Karpas-422 (cell line): Measurements from ENCODE around the gene PXYLP1. TPM values are rescaled to one million over a fixed set of nuclear protein-coding genes. Genes with fewer than 3 reads are reported as not detected.

Source experiments
- DNase-seq: peaks from one replicate; pipeline ENCODE4 v3.0.0-alpha.2; 2015
- H2AFZ ChIP-seq: fragments of 200-600 bp; sonication (generic); 2 replicates; pipeline ENCODE4 v1.6.1; 2014; ENCODE audit warnings: antibody characterized with exemption, low read length, mixed read lengths
- H3K27ac ChIP-seq: fragments of 200-600 bp; sonication (generic); 2 replicates; pipeline ENCODE4 v1.5.1; 2014; ENCODE audit warnings: mild to moderate bottlenecking, low read length, moderate library complexity
- H3K27me3 ChIP-seq: fragments of 200-600 bp; sonication (generic); 2 replicates; pipeline ENCODE4 v1.6.1; 2014; ENCODE audit warnings: low read length, mixed read lengths
- H3K36me3 ChIP-seq: fragments of 200-600 bp; sonication (generic); 2 replicates; pipeline ENCODE4 v1.6.1; 2014; ENCODE audit warnings: low read length, mixed read lengths; ENCODE audit not compliant: insufficient read depth
- H3K4me1 ChIP-seq: fragments of 200-600 bp; sonication (generic); 2 replicates; pipeline ENCODE4 v1.6.1; 2014; ENCODE audit warnings: mild to moderate bottlenecking, low read length, mixed read lengths
- H3K4me2 ChIP-seq: fragments of 200-600 bp; sonication (generic); 2 replicates; pipeline ENCODE4 v1.6.1; 2014; ENCODE audit warnings: low read length, low read depth, mild to moderate bottlenecking; ENCODE audit not compliant: poor library complexity, severe bottlenecking
- H3K4me3 ChIP-seq: fragments of 200-600 bp; sonication (generic); 2 replicates; pipeline ENCODE4 v1.5.1; 2014; ENCODE audit warnings: mild to moderate bottlenecking, antibody characterized with exemption, low read length, mixed read lengths
- H3K79me2 ChIP-seq: fragments of 200-600 bp; sonication (generic); 2 replicates; pipeline ENCODE4 v1.6.1; 2014; ENCODE audit warnings: mild to moderate bottlenecking, low read length, mixed read lengths
- H3K9ac ChIP-seq: fragments of 200-600 bp; sonication (generic); 2 replicates; pipeline ENCODE4 v1.6.0; 2014; ENCODE audit warnings: low read length
- H3K9me2 ChIP-seq: fragments of 200-600 bp; sonication (generic), shearing (Covaris generic); replicated peaks from 2 replicates; pipeline ENCODE4 v1.6.0; 2014; ENCODE audit warnings: mild to moderate bottlenecking, low read length, moderate library complexity; ENCODE audit not compliant: insufficient read depth
- H3K9me3 ChIP-seq: fragments of 300-700, 200-600 bp; sonication (generic); 2 replicates; pipeline ENCODE4 v1.6.1; 2014; ENCODE audit warnings: low read length, mixed read lengths
- H4K20me1 ChIP-seq: fragments of 200-600 bp; sonication (generic); 2 replicates; pipeline ENCODE4 v1.6.1; 2014; ENCODE audit warnings: mild to moderate bottlenecking, antibody characterized with exemption, low read length, low read depth; ENCODE audit not compliant: insufficient read depth
- total RNA-seq: library from RNA; depleted of rRNA; stranded (reverse); fragments of >200 nt; shearing (Covaris generic); gene quantifications from 2 replicates; pipeline ENCODE4 v1.2.3, GENCODE V29; 2014; ENCODE audit warnings: low replicate concordance

The PXYLP1 gene
- total RNA-seq, 1 experiment from 2014 or later = 4.6 TPM

DNA sequence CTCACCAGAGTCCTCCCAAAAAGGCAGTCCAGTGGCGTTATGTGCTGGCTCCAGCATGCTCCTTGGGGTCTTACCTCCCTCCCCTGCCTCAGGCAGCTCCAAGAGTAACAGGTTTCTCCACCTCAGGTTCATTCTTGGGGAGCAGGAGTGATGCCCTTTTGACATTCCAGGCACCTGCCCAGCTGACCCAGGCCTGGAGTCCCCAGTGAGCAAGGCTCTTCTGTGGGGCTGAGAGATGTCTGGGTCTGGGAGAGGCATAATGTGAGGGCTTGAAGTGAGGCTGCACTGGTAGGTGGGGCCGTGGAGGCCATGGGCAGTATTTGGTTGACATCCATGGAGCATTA lies 15.3 kb downstream of the PXYLP1 start:
- Histone ChIP-seq H2AFZ (no peak overlapping the region), H3K4me2 (no peak overlapping the region), H3K9me2 (no peaks in the 10 kb centered on the region), H3K4me1 (no peaks in the 10 kb centered on the region), H3K79me2 (no peaks in the 10 kb centered on the region), H3K27me3 (no peaks in the 10 kb centered on the region), H4K20me1 (no peaks in the 10 kb centered on the region), H3K27ac (no peak overlapping the region), H3K4me3 (no peak overlapping the region), H3K36me3 (no peaks in the 10 kb centered on the region), H3K9ac (no peak overlapping the region), H3K9me3 (no peaks in the 10 kb centered on the region)
- no peak for DNase-seq

DNA sequence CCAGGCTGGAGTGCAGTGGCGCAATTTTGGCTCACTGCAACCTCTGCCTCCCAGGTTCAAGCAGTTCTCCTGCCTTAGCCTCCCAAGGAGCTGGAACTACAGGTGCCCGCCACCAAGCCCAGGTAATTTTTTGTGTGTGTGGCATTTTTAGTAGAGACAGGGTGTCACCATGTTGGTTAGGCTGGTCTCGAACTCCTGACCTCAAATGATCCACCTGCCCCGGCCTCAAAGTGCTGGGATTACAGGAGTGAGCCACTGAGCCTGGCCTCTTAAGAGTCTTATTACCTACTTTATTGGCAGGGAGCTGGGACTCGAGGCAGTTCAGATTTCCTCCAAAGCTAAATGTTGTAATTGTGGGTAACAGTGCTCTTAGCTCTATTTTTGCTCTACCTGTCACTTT lies 16.4 kb downstream of the PXYLP1 start:
- Histone ChIP-seq H3K4me3 (no peak overlapping the region), H3K4me2 (no peak overlapping the region), H3K9me3 (no peaks in the 10 kb centered on the region), H4K20me1 (no peaks in the 10 kb centered on the region), H3K79me2 (no peaks in the 10 kb centered on the region), H3K36me3 (no peaks in the 10 kb centered on the region), H3K9me2 (no peaks in the 10 kb centered on the region), H3K27ac (no peak overlapping the region), H2AFZ (no peak overlapping the region), H3K27me3 (no peaks in the 10 kb centered on the region), H3K9ac (no peak overlapping the region), H3K4me1 (no peaks in the 10 kb centered on the region)
- DNase-seq = no peak

DNA sequence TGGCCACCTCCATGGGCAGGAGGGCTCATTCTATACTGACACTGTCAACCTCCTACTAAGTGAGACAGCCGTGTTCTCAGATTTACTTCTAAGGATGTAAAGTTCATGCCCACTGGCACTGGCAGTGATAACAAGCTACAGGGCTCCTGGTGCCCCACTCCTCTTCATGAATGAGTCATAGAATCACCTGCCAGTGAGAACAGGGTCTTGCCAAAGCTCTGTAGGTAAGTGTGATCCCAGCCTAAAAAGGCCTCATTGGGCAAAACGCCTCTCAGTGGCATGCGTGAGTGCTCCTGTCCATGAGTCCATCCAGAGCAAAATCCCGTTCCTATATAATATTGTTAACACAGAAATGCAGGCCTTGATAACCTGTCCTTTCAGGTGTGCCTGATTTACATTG lies 17.4 kb downstream of the PXYLP1 start:
- Histone ChIP-seq H3K9ac (no peak overlapping the region), H3K36me3 (no peaks in the 10 kb centered on the region), H2AFZ (no peak overlapping the region), H3K27ac (no peak overlapping the region), H3K4me2 (no peak overlapping the region), H3K79me2 (no peaks in the 10 kb centered on the region), H3K27me3 (no peaks in the 10 kb centered on the region), H3K4me1 (no peaks in the 10 kb centered on the region), H3K9me2 (no peaks in the 10 kb centered on the region), H3K9me3 (no peaks in the 10 kb centered on the region), H4K20me1 (no peaks in the 10 kb centered on the region), H3K4me3 (no peak overlapping the region)
- no peak for DNase-seq

DNA sequence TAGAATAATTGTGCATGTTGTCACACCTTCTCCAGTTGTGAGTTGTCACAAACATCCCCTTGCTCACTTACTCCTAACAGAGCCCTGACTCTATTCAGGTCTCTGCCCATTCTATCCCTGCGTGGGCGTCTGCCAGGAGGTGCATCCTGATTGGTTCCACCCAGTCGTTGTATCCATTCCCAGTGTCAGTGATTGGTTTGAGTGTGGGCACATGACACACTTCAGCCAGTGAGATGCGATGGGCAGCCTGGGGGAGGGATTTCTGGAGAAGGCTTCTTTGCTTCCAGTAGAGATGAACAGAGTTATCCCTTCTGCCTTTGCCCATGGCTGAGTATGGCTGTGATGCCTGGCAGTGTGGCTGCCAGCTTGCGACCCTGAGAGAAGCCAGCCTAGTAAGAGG lies 18.7 kb downstream of the PXYLP1 start:
- no peak overlapping the region for H3K9ac ChIP-seq
- H4K20me1 ChIP-seq = no peaks in the 10 kb centered on the region
- H3K4me1 ChIP-seq = no peaks in the 10 kb centered on the region
- H3K9me3 ChIP-seq = no peaks in the 10 kb centered on the region
- H3K9me2 ChIP-seq = no peaks in the 10 kb centered on the region
- no peaks in the 10 kb centered on the region for H3K27me3 ChIP-seq
- H2AFZ ChIP-seq = no peak overlapping the region
- no peak for DNase-seq
- no peaks in the 10 kb centered on the region for H3K79me2 ChIP-seq
- H3K4me2 ChIP-seq = no peak overlapping the region
- no peaks in the 10 kb centered on the region for H3K36me3 ChIP-seq
- no peak overlapping the region for H3K4me3 ChIP-seq
- H3K27ac ChIP-seq = no peak overlapping the region

DNA sequence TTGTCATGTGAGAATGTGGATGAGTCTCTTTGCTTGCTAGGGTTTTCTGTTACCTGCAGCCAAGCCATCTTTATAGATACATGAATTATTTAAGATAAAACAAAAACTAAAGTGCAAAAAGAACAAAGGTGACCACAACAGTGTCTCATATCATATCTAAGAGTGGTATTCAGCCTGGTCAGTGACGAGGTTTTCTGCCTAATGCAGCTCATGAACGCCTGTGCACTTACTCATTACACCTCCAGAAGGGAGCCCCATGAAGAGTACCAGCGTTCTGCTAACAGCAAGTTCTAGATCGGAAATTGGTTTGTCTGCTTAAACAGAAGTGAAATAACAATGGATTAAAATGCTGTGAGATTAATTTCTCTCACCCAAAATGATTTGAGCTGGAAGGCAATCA lies 19.2 kb downstream of the PXYLP1 start:
- Histone ChIP-seq H2AFZ (no peak overlapping the region), H3K27ac (no peak overlapping the region), H3K9me2 (no peaks in the 10 kb centered on the region), H3K79me2 (no peaks in the 10 kb centered on the region), H3K27me3 (no peaks in the 10 kb centered on the region), H4K20me1 (no peaks in the 10 kb centered on the region), H3K36me3 (no peaks in the 10 kb centered on the region), H3K9me3 (no peaks in the 10 kb centered on the region), H3K9ac (no peak overlapping the region), H3K4me1 (no peaks in the 10 kb centered on the region), H3K4me2 (no peak overlapping the region), H3K4me3 (no peak overlapping the region)
- no peak for DNase-seq

DNA sequence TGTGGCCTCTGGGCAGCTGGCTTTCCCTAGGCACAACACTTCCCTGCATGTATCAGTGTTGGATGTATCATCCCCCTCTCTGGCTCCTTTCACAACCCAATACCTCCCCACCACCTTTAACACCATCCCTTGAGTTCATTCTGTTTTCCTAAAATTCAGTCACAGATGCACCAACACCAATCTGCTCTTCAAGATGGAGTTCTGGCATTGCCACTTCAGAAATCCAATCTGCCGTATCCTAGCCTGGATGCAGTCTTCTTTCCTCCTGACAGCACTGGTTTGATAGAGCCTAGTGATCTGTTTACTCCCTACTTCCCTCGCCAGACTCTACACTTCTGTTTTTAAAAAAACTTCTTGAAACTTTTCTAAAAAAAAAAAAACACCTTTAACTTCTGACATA lies 21.7 kb downstream of the PXYLP1 start:
- Histone ChIP-seq H3K4me2 (no peak overlapping the region), H3K4me1 (no peaks in the 10 kb centered on the region), H3K9ac (no peak overlapping the region), H4K20me1 (no peaks in the 10 kb centered on the region), H3K27ac (no peak overlapping the region), H3K79me2 (no peaks in the 10 kb centered on the region), H3K4me3 (no peak overlapping the region), H3K36me3 (no peaks in the 10 kb centered on the region), H3K9me3 (no peaks in the 10 kb centered on the region), H3K27me3 (no peaks in the 10 kb centered on the region), H3K9me2 (no peaks in the 10 kb centered on the region), H2AFZ (no peak overlapping the region)
- DNase-seq = no peak

DNA sequence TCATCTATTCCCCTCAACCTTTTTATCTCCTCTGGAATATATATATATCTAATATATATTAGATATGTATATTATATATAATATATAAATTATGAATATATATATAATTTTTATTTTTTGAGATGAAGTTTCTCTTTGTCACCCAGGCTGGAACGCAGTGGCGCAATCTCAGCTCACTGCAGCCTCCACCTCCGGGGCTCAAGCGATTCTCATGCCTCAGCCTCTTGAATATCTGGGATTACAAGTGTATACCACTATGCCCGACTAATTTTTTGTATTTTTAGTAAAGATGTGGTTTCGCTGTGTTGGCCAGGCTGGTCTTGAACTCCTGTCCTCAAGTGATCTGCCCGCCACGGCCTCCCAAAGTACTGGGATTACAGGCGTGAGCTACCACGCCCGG lies 22.2 kb downstream of the PXYLP1 start:
- H3K27ac ChIP-seq = no peak overlapping the region
- no peak for DNase-seq
- no peaks in the 10 kb centered on the region for H3K36me3 ChIP-seq
- no peak overlapping the region for H3K4me2 ChIP-seq
- H3K9me2 ChIP-seq = no peaks in the 10 kb centered on the region
- H3K27me3 ChIP-seq = no peaks in the 10 kb centered on the region
- H3K79me2 ChIP-seq = no peaks in the 10 kb centered on the region
- no peaks in the 10 kb centered on the region for H4K20me1 ChIP-seq
- H3K9ac ChIP-seq = no peak overlapping the region
- no peak overlapping the region for H2AFZ ChIP-seq
- H3K4me1 ChIP-seq = no peaks in the 10 kb centered on the region
- no peaks in the 10 kb centered on the region for H3K9me3 ChIP-seq
- H3K4me3 ChIP-seq = no peak overlapping the region

DNA sequence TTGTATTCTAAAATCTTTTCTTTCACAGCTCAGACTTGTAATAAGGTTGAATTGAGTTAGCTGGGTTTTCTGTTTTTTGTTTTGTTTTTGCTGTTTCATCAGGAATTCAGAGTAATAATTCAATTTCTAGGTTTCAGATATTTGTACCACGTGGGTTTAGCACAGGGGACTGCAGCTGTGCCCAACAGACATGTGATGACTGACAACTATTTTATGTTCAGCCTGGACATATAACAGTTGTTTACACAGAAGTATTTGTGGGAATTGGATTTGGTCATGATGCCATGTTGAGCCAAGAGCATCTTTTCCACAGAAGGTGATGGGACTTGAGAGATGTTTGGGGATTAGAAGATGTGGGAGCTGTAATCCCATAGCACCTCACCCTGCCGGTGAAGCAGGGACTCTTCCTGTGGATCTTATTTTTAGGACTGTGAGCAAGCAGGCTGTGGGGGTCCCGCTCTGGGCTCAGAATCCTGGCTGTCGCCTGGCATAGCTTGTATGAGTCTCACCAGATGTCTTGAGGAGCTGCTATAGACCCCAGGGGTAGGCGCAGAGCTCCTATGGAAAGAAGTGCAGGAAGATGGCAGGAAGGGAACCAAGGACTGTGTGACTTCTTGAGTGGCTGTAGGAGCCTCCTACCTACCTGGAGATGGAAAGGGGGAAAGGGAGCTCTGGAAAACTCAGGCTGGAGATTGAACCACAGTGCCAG lies 23.7 kb downstream of the PXYLP1 start:
- Histone ChIP-seq H3K4me1 (no peaks in the 10 kb centered on the region), H3K79me2 (no peaks in the 10 kb centered on the region), H3K9ac (no peak overlapping the region), H3K27ac (no peak overlapping the region), H3K27me3 (no peaks in the 10 kb centered on the region), H3K9me3 (no peaks in the 10 kb centered on the region), H3K9me2 (no peaks in the 10 kb centered on the region), H3K4me3 (no peak overlapping the region), H4K20me1 (no peaks in the 10 kb centered on the region), H2AFZ (no peak overlapping the region), H3K4me2 (no peak overlapping the region), H3K36me3 (no peaks in the 10 kb centered on the region)
- DNase-seq = no peak

DNA sequence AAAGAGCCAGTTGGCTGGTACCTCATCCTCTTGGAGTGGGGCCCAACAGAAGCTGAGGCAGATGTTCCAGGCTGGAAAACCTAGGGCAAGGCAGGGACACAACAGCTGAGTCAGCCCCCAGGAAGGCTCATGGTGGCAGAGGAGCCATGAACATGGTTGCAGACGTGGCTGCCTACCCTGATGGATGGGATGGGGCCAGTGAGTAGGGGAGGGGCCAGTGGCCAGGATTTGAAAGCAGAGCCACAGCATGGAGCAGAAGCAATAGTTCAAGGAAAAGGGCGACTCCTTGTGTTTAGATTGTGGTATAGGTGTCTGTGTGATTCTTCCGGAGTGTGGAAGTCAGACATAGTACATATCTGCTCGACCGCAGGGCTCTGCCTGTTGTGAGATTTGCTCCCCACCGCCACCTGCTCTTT lies 24.2 kb downstream of the PXYLP1 start:
- Histone ChIP-seq H3K9ac (no peak overlapping the region), H3K9me3 (no peaks in the 10 kb centered on the region), H3K9me2 (no peaks in the 10 kb centered on the region), H3K4me2 (no peak overlapping the region), H3K27me3 (no peaks in the 10 kb centered on the region), H3K27ac (no peak overlapping the region), H2AFZ (no peak overlapping the region), H4K20me1 (no peaks in the 10 kb centered on the region), H3K79me2 (no peaks in the 10 kb centered on the region), H3K4me3 (no peak overlapping the region), H3K36me3 (no peaks in the 10 kb centered on the region), H3K4me1 (no peaks in the 10 kb centered on the region)
- DNase-seq = no peak
